ENCODE data around the gene FAM174C.
"Not testable (repeated sequence)": the region's sequence is repeated elsewhere in the genome, so short reads cannot be mapped to it uniquely, and the experiment has no call there.

Gene FAM174C

DNA sequence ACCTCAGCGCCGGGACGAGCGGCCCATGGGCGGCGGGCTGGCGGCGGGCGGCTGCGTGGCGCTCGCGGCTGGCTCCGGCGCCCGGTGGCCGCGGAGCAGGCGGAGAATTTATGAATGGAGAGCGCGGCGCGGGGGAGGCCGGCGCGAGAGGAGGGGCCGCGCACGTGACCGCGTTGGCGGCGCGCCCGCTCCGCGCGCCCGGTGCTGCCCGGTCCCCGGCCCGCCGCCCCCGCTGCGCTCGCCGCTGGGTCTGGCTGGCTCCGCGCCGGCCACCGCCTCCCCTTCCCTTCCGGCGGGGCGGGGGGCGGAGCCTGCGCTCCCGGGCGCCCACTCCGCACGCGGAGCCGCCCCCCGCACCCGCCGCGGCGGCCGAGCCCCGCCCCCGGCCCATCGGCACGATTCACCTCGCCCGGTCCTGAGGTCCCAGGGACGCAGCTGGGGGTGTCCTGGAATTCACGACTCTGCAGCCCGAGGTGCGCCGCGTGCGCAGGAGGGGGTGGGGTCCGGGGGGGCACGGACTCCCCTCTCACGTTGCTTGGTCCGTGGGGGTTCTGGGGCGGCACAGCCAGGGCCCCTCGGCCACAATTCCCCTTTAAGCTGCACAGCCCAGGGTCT is 37.5 kb upstream of the FAM174C start, which contains the start of gene CBARP:
TSS of gene CBARP (minus strand) at position 252 of the 615 bp plus-strand sequence. CDS start 1,905 bp downstream, outside the sequence.
- DNase-seq = peak; percentile 53

DNA sequence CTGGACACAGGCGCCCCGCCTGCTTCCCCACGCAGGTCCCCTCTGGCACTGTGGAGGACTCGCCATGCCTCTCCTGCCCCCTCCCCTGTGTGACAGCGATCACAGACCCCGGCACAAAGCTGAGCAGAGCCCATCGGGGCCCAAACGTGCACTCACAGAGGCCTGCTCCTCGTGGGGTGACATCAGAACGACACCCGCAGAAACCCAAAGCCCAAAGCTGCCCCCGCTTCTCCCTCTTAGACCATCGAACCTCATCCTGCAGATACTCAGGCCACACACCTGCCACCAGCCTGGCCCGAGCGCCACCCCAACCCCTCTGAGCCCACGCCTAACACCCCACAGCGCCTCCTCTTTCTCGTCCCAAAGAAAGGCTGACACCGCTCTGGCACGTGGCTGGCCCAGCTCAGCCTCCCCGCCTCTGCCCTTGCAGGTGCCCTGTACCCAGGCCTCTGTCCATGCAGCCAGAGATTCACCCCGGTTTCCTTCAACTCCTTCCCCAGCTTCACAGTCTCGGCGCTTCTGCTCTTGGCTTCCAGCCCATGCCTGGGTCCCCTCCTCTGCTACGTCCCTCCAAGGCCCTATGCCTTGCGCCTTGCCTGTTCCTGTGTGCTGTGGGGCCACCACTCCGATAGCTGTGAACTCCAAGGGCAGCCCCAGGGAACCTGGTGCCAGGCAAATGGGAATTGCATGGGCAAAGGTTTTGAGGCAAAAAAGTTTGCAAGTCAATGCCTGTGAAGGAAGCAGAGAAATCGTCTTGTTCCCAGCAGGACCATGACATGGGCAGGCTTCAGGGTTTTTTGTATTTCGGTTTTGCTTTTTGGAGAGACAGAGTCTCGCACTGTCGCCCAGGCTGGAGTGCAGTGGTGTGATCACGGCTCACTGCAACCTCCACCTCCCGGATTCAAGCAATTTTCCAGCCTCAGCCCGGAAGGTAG is 36.7 kb upstream of the FAM174C start:
- no peak for DNase-seq

DNA sequence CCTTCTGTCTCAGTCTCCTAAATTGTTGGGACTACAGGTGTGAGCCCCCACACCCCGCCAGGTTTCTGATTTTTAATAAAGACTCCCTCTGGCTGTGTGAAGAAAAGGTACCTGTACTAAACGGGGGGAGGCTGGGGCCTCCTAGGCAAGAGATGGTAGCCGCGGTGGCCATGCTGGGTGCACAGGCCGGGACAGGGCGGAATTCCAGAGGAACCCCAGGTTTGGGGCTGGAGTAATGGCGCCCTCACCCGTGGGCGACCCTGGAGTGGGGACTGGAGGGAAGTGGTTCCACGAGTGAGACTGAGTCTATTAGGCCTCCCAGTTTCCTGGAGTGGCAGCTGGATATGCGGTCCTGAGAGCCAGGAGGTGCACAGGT is 35.9 kb upstream of the FAM174C start:
- DNase-seq = peak; percentile 32

DNA sequence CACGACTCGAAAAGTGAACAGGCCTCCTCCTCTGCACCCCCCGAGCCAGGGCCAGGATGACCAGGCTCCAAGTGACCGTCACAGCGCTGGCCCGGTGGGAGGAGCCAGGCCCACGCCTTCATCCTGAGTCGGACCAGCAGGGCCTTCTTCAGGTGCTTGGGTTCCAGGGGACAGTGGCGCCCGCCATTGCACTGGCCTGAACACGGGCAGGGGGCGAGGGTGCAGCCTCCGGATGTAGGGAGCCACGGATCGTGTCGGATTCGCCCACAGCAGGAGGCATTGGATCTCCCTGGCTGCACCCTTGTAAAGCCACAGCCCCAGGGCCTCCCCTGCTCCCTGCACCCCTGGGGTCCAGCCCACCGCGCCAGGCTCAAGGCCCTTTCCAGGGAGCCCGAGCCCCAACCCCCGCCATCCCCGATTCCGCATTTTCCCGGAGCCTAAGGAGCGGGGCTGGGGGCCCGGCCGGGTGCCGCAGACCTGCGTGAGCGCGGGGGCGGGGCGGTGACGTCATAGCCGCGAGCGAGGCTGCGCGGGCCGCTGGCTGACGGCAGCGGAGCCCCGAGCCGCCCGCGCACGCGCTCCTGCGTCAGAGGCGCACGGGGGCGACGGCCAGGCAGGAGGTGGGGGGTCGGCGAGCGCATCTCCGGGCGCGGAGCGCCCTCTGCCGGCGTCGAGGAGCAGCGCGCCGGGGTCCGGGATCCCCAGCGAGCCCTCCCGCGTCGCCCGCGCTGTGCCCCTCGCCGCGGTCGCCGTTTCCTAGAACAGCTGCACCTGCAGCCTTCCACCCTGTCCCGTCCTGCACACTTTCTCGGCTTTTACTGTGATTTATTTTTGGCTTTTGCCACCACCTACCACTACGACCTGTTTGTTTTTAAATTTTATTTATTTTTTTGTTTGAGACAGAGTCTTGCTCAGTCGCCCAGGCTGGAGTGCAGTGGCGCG is 35.3 kb upstream of the FAM174C start:
- peak; percentile 99 for DNase-seq

DNA sequence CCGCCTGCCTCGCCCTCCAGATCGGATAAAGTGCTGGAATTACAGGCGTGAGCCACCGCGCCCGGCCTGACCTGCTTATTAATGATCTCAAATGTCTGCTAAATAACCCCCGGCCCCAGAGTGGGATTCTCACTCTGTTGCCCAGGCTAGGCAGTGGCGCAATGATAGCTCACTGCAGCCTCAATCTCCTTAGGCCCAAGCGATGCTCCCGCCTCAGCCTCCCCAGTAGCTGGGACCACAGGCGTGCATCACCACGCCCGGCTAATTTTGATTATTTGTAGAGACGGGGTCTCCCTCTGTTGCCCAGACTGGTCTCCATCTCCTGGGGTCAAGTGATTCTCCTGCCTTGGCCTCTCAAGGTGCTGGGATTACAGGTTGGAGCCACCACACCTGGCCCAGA is 34.4 kb upstream of the FAM174C start:
- no peak for DNase-seq

DNA sequence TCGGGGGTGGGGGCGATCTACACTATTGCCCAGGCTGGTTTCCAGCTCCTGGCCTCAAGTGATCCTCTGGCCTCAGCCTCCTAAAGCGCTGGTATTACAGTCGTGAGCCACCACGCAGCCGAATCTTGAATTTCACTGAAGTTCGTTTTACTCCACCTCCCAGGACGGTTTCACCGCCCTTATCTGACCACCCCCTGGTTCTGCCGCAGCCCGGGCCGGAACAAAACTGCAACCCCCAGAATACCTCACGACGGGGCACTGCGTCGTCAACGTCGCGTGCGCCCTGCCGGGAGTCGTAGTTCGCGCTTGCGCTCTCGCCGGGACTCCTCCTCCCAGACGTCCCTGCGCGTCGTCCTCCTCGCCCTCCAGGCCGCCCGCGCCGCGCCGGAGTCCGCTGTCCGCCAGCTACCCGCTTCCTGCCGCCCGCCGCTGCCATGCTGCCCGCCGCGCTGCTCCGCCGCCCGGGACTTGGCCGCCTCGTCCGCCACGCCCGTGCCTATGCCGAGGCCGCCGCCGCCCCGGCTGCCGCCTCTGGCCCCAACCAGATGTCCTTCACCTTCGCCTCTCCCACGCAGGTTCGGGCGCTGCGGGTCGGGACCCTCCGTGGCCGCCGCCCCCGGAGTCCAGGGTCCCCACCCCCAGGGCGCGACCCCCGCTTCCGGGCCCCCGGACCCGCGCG is 33.8 kb upstream of the FAM174C start, which contains the start of gene ATP5F1D:
TSS of gene ATP5F1D (plus strand) at position 335 of the 679 bp plus-strand sequence. CDS start at position 435, 100 bp downstream.
- peak; percentile 95 for DNase-seq

DNA sequence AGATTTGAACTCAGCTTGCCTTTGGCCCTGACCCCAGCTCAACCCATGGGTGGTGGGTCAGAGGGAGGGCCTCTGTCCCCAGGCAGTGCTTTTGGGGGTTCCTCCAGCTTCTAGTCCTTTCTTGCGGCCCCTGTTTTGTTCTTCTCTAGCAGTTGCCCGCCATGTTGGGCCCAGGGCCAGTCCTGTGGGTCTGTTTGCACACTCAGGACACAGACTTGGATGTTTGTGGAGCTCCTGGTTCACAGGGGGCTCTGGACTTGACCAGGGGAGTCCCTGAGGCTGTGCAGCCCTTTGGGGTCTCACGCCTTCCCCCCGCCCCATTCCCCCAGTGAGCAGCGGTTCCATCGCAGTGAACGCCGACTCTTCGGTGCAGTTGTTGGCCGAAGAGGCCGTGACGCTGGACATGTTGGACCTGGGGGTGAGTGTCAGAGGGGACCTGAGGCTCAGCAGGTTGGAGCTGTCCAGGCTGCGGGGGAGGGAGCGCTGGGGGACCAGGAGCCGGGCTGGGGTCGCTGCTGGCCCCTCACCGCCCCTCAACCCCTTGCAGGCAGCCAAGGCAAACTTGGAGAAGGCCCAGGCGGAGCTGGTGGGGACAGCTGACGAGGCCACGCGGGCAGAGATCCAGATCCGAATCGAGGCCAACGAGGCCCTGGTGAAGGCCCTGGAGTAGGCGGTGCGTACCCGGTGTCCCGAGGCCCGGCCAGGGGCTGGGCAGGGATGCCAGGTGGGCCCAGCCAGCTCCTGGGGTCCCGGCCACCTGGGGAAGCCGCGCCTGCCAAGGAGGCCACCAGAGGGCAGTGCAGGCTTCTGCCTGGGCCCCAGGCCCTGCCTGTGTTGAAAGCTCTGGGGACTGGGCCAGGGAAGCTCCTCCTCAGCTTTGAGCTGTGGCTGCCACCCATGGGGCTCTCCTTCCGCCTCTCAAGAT is 31.3 kb upstream of the FAM174C start:
- DNase-seq = peak; percentile 93

DNA sequence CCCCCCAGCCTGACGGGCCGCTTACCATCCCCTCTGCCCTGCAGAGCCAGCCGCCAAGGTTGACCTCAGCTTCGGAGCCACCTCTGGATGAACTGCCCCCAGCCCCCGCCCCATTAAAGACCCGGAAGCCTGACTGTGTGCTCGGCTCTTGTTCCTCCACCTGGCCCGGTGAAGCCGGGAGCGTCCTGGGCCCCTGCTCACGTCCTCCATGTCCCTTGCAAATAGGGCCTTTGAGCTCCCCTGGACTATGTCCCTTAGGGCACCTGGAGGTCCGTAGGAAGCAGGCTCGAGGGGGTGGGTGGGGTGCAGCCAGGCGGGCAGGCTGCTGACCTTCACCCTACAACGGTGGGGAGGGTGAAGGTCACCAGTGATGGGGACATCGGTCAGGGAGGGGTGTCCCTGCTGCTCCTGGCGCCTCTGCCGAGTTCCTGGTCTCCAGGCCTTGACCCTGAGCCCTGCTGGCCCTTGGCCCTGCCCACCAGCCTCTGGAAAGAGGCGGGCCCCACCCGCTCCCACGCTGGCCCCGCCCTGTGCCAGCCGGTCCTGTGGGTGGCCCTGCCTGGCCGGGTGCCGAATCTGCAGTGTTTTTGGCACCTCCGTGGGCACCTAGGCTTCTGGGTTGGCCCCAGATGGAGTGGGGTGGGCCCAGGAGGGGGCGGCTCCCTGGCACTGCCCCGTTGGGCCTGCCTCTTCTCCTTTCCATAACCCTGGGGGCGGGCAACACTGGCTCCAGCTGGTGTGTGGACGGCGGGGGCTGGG is 30.5 kb upstream of the FAM174C start:
- peak; percentile 43 for DNase-seq

DNA sequence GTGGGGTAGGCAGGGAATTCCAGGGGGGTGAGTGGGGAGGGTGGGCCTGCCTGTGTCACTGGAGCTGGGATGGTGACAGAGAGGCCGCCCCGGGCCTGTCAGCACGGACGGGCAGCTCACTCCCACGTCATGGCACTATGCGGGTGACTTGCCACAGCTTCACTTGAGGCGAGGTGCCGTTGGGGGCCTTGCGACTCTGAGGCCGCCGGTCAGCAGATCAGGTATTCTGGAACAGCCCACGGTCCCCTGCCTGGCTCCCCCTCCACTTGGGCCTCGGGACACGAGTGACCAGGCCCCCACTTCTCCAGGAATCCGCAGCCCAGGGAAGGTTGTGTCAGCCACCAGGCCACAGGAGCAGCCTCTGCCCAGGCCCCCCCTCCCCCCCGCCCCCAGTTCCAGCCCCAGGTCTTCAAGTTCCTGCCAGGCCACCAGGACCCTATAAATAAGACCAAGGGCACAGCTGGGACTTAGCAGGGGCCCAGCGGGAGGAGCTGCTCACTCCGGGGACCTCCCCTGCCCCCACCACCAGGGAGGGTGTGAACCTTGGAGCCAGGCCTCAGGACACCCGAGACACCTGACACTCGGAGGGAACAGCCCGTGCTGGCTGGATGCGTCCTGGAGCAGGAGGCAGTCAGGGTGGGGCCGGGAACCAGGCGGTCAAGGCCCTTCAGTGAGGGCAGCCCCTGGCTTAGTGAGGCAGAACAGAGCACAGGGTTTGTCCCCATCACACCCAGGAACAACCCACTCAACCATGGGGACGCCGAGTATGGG is 29.7 kb upstream of the FAM174C start:
- no peak for DNase-seq

DNA sequence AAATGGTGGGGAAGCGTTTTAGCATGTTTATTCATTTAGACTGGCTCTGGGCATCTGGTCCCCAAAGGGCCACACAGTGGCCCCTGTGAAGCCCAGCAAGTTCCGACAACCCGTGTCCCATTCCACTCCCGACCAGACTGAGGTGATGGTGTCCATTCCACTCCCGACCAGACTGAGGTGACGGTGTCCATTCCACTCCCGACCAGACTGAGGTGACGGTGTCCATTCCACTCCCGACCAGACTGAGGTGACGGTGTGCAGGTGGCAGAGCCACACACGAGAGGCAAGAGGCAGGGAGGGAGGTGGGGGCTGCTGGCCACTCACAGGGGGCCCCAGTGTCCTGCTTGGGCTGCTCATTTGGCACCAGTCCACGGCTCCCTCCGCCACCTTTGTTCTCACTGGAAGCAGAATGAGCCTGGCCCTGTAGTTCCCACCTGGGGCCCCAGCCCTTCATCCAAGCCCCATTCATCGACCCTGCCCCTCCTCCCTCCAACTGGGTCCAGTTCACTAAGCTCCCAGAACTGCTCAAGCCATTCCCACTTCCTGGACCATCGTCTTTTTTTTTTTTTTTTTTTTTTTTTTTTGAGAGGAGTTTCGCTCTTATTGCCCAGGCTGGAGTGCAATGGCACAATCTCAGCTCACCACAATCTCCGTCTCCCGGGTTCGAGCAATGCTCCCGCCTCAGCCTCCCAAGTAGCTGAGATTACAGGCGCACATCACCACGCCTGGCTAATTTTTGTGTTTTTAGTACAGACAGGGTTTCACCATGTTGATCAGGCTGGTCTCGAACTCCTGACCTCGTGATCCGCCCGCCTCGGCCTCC is 28.9 kb upstream of the FAM174C start:
- DNase-seq = not testable (repeated sequence)

DNA sequence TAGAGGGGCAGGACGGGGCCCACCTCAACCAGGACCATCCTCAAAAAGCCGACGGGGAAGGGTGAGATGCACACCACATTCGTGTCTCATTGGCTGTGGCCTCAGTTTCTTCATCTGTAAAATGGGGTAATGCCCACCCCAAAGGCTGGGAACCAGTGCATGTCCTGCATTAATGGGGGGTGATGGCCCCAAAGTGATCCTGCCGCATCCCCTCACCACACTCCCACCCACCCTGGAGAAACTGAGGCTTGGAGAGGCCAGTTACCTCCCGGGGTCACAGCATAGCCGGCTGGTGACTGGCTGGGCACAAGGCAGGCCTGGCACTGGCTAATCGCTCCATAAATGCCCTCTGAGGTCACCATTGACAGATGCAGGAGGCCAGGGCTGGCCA is 27.6 kb upstream of the FAM174C start:
- DNase-seq = no peak

DNA sequence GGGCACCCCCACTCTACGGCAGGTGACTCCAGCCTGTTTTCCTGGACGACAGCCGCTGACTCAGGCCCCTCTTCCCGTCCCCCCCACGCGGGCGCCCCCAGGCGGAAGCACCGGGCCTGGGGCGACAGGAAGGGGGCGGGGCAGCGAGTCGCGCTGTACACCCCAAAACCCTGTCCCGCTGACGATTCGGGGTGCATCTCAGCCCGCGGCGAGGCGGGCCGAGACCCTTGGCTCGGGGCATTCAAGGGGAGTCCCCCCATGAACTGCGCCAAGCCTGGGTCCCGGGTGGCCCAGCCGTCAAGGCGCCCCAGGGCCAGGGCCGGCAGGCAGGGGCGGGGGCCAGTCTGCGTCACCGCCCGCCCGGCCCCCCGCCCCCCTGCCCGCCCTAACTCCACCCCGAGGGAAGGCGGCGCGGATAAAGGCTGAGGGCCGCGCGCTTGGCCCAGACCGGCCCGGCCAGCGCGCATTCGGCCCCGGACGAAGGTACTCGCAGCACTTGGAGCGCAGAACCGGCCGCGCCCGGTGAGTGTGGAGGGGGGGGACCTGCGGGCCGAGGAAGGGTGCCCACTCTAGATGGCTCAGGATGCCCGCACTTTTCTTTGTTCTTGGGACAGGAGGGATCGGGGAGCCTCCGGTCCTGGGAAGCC is 27.1 kb upstream of the FAM174C start, which contains the start of gene MIDN:
TSS of gene MIDN (plus strand) at position 445 of the 647 bp plus-strand sequence. CDS start 1,714 bp downstream, outside the sequence.
- DNase-seq = peak; percentile 73

DNA sequence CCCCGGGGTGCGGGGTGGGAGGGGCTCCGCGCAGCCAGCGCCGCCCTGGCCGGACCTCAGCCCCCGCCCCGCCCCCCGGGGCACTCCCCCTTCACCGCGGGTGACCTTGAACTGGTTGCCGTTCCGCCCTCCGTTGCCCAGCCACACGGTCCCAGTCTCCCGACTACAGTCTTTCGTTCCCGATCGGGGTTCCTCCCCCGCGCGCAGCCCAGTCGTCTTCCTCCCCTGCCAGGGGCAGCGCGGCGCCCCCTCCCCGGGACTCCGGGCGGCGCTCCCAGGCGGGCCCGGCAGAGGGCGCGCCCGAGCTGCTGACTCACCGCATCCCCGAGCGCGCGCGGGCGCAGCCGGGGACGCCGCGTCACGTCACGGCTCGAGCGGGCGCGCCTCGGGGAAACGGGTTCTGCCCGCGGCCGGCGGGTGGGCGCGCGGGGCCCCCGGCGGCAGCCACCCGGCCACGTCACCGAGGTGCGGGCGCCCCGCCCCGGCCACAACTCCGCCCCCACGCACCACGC is 26.5 kb upstream of the FAM174C start:
- peak; percentile 88 for DNase-seq

DNA sequence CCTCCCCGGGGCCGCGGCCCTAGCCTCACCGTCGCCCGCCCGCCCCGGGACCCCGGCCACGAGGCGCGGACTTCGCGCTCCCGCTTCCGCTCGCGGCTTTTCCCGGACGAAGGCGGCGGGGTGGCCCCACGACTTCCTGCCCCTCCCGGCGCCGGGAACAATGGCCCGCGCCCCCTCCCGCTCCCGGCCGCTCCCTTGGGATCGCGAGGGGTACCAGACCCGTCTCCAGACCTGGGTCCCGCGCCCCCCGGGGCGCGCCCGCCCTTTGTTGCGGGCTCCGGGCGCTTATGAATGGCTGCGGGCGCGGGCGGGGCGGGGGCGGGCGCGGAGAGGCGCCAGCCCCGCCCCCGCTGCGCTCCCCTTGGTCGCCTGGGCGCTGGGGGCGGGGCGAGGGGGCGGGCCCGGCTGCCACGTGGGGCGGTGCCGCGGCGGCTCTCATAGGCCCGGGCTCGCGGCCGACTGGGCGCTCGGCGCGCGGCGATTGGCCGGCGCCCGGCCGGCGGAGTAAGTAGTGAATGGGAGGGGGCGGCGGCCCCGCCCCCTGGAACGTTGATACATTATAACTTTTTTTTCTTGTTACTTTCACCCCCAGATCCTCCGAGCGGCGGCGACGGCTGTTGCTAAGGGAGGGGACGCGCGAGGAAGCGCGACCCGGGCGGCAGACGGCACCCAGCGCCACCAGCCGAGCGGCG is 25.9 kb upstream of the FAM174C start:
- peak; percentile 92 for DNase-seq

DNA sequence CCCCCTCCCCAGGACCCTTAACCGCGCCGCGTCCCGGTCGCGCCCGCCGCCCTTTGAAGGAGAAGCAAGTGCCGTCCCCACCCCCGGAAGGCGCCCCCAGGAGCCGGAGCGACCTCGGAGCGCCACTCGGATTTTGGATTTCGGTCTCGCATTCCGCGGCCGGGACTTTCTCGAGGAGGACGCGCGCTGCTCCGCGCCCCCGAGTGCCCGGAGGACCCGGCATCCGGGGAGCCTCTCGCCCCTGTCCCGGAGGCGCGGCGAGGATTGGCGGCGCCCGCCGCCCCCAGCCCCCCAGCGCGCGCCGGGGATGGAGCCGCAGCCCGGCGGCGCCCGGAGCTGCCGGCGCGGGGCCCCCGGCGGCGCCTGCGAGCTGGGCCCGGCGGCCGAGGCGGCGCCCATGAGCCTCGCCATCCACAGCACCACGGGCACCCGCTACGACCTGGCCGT is 25.3 kb upstream of the FAM174C start:
- no peak for DNase-seq

DNA sequence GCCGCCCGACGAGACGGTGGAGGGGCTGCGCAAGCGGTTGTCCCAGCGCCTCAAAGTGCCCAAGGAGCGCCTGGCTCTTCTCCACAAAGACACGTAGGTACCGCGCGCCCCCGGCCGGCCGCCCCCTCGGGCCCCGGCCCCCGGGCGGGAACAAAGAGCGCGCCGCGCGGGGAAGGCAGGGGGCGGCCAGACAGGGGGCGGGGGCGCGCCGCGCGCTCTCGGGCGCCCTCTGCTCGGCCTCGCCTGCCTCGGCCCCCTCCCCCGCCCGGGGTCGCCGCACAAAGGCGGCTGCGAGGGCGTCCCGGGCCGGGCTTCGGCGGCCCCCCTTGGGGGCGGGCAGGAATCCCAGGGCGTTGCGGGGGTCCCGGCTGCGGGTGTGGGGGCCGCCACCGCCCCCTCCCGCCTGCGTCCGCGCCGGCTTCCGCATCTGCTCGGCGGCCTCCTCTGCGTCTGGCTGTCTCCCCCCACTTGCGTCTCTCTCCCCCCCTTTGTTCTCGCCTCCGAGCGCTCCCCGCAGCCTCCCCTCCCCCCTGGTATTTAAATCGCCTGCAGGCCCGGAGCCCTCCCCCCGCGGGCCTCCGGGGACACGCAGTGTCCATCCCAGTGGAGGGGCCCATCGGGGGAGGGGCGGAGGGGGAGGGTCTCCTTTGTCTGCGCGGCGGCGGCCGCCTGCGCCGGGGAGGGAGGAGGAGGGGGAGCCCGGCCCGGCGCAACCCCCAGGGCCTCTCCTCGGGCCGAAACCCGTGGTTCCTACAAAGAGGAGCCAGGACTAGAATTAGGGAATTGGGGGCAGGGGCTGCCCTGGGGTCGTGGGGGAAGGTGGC is 24.7 kb upstream of the FAM174C start:
- DNase-seq = peak; percentile 65

Data from activated CD8-positive, alpha-beta memory T cell treated with anti-CD3 and anti-CD28 coated beads, Interleukin-2, amount 50 U/mL, for 4 hours (primary cell).